ENCODE data around the gene PAM.

- no peak for TF ChIP-seq CTCF (IDR thresholded peaks at IDR 0.05)
- no peak for TF ChIP-seq ZFX (IDR thresholded peaks at IDR 0.05; ENCODE audit: borderline replicate concordance)
Observed at GRCh38 chr5:102718819-102719218, 36.3 kb upstream of the PAM start.

All from 22Rv1 (cell line).